ENCODE results near the gene P2RX7.

DNA sequence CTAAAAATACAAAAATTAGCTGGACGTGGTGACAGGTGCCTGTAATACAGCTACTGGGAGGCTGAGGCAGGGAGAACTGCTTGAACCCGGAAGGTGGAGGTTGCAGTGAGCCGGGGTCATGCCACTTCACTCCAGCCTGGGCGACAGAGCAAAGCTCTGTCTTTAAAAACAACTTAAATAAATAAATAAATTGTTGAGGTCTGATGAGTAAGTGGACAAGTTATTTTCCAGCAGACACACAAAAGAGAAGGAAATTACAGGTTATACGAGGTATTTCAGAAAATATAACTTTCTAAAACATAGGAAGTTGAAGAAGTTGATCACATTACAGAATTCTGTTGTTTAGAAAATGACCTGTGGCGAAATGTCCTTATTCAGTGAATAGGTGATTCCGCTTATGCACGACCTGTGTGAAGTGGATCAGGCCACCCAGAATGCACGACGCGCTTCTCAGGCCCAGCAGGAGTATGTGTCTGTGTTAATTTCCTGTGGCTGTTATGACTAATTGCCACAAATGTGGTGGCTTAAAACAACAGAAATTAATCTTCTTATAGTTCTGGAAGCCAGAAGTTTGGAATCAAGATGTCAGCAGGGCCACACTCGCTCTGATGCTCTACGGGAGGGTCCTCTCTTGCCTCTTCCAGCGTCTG is 38.1 kb downstream of the P2RX7 start:
- no peak for TF ChIP-seq EZH2 (IDR thresholded peaks at IDR 0.05; ENCODE audit: insufficient read depth, low read length)
- TF ChIP-seq CTCF (IDR thresholded peaks at IDR 0.05; ENCODE audit: insufficient read depth, low read depth, low read length): no peak
